HL-60 (cell line): ENCODE measurements around the gene LAMA3.

Source experiments
- GABPA ChIP-seq: IDR thresholded peaks from 2 replicates; pipeline ENCODE4 v1.6.1; 2012; ENCODE audit warnings: low read depth
- POLR2AphosphoS5 ChIP-seq: IDR thresholded peaks from 2 replicates; pipeline ENCODE4 v1.6.1; 2012; ENCODE audit warnings: low read depth
- TF ChIP-seq, protein P1 (sequence below): IDR thresholded peaks from one replicate; pipeline ENCODE4 v1.5.1; 2011; ENCODE audit warnings: low read length, control low read depth, inconsistent platforms; ENCODE audit not compliant: insufficient read depth
- TF ChIP-seq, protein P2 (sequence below): IDR thresholded peaks from 2 replicates; pipeline ENCODE4 v1.6.1; 2012; ENCODE audit warnings: low read depth; ENCODE audit not compliant: insufficient replicate concordance

DNA sequence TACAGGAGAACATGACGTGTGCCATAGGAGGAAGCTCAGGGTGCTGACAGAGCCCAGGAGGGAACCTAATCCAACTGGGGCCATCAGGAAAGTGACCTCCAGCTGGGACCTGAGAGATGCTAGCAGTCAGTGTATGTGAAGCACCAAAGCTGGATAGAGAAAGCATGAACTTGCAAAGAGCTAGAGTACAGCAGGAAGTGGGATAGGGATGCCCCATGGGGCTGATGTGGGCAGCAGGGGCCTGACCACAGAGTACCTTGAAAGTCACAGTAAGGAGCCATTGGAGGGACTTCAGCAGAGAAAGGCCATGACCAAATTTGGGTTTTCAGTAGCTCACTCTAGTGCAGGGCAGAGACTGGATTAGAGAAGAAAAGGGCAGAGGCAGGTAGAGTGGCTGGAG, 233.7 kb downstream of the LAMA3 start:
- TF ChIP-seq, protein P1, sequence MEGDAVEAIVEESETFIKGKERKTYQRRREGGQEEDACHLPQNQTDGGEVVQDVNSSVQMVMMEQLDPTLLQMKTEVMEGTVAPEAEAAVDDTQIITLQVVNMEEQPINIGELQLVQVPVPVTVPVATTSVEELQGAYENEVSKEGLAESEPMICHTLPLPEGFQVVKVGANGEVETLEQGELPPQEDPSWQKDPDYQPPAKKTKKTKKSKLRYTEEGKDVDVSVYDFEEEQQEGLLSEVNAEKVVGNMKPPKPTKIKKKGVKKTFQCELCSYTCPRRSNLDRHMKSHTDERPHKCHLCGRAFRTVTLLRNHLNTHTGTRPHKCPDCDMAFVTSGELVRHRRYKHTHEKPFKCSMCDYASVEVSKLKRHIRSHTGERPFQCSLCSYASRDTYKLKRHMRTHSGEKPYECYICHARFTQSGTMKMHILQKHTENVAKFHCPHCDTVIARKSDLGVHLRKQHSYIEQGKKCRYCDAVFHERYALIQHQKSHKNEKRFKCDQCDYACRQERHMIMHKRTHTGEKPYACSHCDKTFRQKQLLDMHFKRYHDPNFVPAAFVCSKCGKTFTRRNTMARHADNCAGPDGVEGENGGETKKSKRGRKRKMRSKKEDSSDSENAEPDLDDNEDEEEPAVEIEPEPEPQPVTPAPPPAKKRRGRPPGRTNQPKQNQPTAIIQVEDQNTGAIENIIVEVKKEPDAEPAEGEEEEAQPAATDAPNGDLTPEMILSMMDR = no peak
- no peak for TF ChIP-seq POLR2AphosphoS5
- TF ChIP-seq GABPA = no peak
- TF ChIP-seq, protein P2, sequence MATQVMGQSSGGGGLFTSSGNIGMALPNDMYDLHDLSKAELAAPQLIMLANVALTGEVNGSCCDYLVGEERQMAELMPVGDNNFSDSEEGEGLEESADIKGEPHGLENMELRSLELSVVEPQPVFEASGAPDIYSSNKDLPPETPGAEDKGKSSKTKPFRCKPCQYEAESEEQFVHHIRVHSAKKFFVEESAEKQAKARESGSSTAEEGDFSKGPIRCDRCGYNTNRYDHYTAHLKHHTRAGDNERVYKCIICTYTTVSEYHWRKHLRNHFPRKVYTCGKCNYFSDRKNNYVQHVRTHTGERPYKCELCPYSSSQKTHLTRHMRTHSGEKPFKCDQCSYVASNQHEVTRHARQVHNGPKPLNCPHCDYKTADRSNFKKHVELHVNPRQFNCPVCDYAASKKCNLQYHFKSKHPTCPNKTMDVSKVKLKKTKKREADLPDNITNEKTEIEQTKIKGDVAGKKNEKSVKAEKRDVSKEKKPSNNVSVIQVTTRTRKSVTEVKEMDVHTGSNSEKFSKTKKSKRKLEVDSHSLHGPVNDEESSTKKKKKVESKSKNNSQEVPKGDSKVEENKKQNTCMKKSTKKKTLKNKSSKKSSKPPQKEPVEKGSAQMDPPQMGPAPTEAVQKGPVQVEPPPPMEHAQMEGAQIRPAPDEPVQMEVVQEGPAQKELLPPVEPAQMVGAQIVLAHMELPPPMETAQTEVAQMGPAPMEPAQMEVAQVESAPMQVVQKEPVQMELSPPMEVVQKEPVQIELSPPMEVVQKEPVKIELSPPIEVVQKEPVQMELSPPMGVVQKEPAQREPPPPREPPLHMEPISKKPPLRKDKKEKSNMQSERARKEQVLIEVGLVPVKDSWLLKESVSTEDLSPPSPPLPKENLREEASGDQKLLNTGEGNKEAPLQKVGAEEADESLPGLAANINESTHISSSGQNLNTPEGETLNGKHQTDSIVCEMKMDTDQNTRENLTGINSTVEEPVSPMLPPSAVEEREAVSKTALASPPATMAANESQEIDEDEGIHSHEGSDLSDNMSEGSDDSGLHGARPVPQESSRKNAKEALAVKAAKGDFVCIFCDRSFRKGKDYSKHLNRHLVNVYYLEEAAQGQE = no peak
